Esophagus muscularis mucosa (tissue), 4 donors: Measurements from ENCODE around the gene PHACTR1. TPM values are rescaled to one million over a fixed set of nuclear protein-coding genes. Genes with fewer than 3 reads are reported as not detected.
"Not testable (repeated sequence)": the region's sequence is repeated elsewhere in the genome, so short reads cannot be mapped to it uniquely, and the experiment has no call there.

Experiments used
- DNase-seq: peaks from one replicate; pipeline ENCODE4 v3.0.0-alpha.2; 2017; ENCODE audit errors: extremely low spot score
- H3K27ac ChIP-seq, 4 donors: fragments of 200-600 bp; sonication (generic); replicated peaks in 1 of 4; 1 replicate in 3 of 4; 2 replicates in 1 of 4; pipeline ENCODE4 v1.5.1; 2016 to 2019; ENCODE audit warnings: mild to moderate bottlenecking in 1 of 4
- H3K27me3 ChIP-seq, 4 donors: fragments of 200-600 bp; sonication (generic); one replicate each; pipeline versions ENCODE4 v1.5.1 to v1.6.0; 2016 to 2019
- H3K36me3 ChIP-seq, 4 donors: fragments of 200-600 bp; sonication (generic); one replicate each; pipeline ENCODE4 v1.5.1; 2016 to 2019
- H3K4me1 ChIP-seq, 4 donors: fragments of 200-600 bp; sonication (generic); one replicate each; pipeline ENCODE4 v1.5.1; 2016 to 2019
- H3K4me3 ChIP-seq, 4 donors: fragments of 200-600 bp; sonication (generic); 1 replicate in 2 of 4; 2 replicates in 2 of 4; pipeline ENCODE4 v1.5.1; 2016 to 2019; ENCODE audit warnings: mild to moderate bottlenecking in 4 of 4, moderate library complexity in 1 of 4
- H3K9me3 ChIP-seq, 4 donors: fragments of 200-600 bp; sonication (generic); 1 replicate in 3 of 4; 2 replicates in 1 of 4; pipeline ENCODE4 v1.5.1; 2016 to 2019
- CTCF ChIP-seq, 3 experiments: fragments of 200-600 bp in 2 of 3; fragments of 450-650 bp in 1 of 3; sonication (generic) in 2 of 3; IDR thresholded peaks; one replicate each; pipeline ENCODE4 v1.5.1; 2017 to 2019; ENCODE audit warnings: antibody characterized with exemption in 3 of 3, mild to moderate bottlenecking in 2 of 3, moderate library complexity in 1 of 3
- EP300 ChIP-seq: sonication (generic); formaldehyde crosslinking; IDR thresholded peaks from one replicate; pipeline ENCODE4 v1.6.1; 2017; ENCODE audit warnings: antibody characterized with exemption
- POLR2A ChIP-seq: fragments of 450-650 bp; IDR thresholded peaks from one replicate; pipeline ENCODE4 v1.6.1; 2017; ENCODE audit warnings: antibody characterized with exemption, moderate library complexity, mild to moderate bottlenecking, low read depth
- POLR2AphosphoS5 ChIP-seq, 2 donors: sonication (generic); formaldehyde crosslinking; IDR thresholded peaks; one replicate each; pipeline ENCODE4 v1.6.1; 2017; ENCODE audit warnings: antibody characterized with exemption in 2 of 2
- WGBS: methylation state at CpG from one replicate; pipeline ENCODE4 v1.1.5; 2018; 5-methylcytosine and 5-hydroxymethylcytosine counted together
- intact Hi-C: fragments of 100-400 bp; cut with DNase I; formaldehyde crosslinking; loops from one replicate; pipeline ENCODE4 v1.15.1; 2023
- total RNA-seq, 4 donors: library from RNA; depleted of rRNA; stranded (reverse); fragments of >200 nt; gene quantifications; one replicate each; pipeline versions ENCODE4 v1.1.0 to v1.2.1, GENCODE V29; 2016

The PHACTR1 gene
- total RNA-seq, 4 donors from 2014 or later, result 0.83 to 4.2 (median 3.1) TPM

GRCh38 chr6:13318821-13319220, 602.3 kb downstream of the PHACTR1 start:
- no peak overlapping the region for H3K4me3 ChIP-seq
- no peak overlapping the region for H3K27ac ChIP-seq
- peak; percentile 26 for DNase-seq
- intact Hi-C loops, result no loop called here
- 96% methylated on average over 2 of the region's 2 CpGs for WGBS
- no peak for TF ChIP-seq EP300
- TF ChIP-seq CTCF (IDR thresholded peaks at IDR 0.05), result no peak
- no peaks in the 10 kb centered on the region for H3K9me3 ChIP-seq
- no peaks in the 10 kb centered on the region for H3K27me3 ChIP-seq
- H3K36me3 ChIP-seq, result peaks cover 71 to 99% (median 91%) of the 10 kb centered on the region in 4 donors
- H3K4me1 ChIP-seq, result no peaks in the 10 kb centered on the region

- Histone ChIP-seq H3K4me1 (no peaks in the 10 kb centered on the region), H3K27ac (no peak overlapping the region), H3K36me3 (peaks cover 60 to 99% (median 89%) of the 10 kb centered on the region in 4 donors), H3K4me3 (no peak overlapping the region), H3K27me3 (no peaks in the 10 kb centered on the region), H3K9me3 (no peaks in the 10 kb centered on the region)
- WGBS, result 94% methylated on average over 5 of the region's 5 CpGs
- intact Hi-C loops, result no loop called here
- TF ChIP-seq POLR2AphosphoS5 (IDR thresholded peaks at IDR 0.05) (no peak), EP300 (no peak), POLR2A (no peak), CTCF (IDR thresholded peaks at IDR 0.05) (no peak)
- DNase-seq, result peak; percentile 42
These were observed 603.5 kb downstream of the PHACTR1 start for GRCh38 chr6:13319891-13320564.

GRCh38 chr6:13326031-13326586, 609.5 kb downstream of the PHACTR1 start:
- H3K27ac ChIP-seq, DNase-seq, H3K4me3 ChIP-seq, H3K27me3 ChIP-seq, intact Hi-C loops, H3K9me3 ChIP-seq: not testable (repeated sequence)
- Histone ChIP-seq H3K36me3 (peaks cover 12 to 47% (median 39%) of the 10 kb centered on the region in 4 donors), H3K4me1 (peaks cover 13 to 20% (median 17%) of the 10 kb centered on the region in 4 donors)
- WGBS, result 91% methylated on average over 3 of the region's 3 CpGs

- peak overlapping the region; percentile 76 to 85 (median 79) for H3K4me3 ChIP-seq
- no peaks in the 10 kb centered on the region for H3K27me3 ChIP-seq
- H3K9me3 ChIP-seq, result no peaks in the 10 kb centered on the region
- H3K4me1 ChIP-seq, result peaks cover 13 to 20% (median 17%) of the 10 kb centered on the region in 4 donors
- H3K27ac ChIP-seq, result peak overlapping the region; percentile 88 to 93 (median 90)
- peak; percentile 89 for DNase-seq
- peaks cover 6 to 32% (median 24%) of the 10 kb centered on the region in 4 donors for H3K36me3 ChIP-seq
- WGBS, result under 1% methylated on average over 10 of the region's 10 CpGs
- TF ChIP-seq CTCF (IDR thresholded peaks at IDR 0.05) (no peak), EP300 (no peak), POLR2AphosphoS5 (IDR thresholded peaks at IDR 0.05) (no peak), POLR2A (no peak)
- intact Hi-C loops, result no loop called here
These were observed 611.1 kb downstream of the PHACTR1 start for GRCh38 chr6:13327691-13328075.

- Histone ChIP-seq H3K36me3 (peaks cover 6 to 27% (median 19%) of the 10 kb centered on the region in 4 donors), H3K9me3 (no peaks in the 10 kb centered on the region), H3K4me1 (peaks cover 13 to 20% (median 17%) of the 10 kb centered on the region in 4 donors), H3K27ac (peak within 1 kb of the TSS; percentile 88 to 93 (median 90)), H3K27me3 (no peaks in the 10 kb centered on the region), H3K4me3 (peak within 1 kb of the TSS; percentile 76 to 85 (median 79))
- intact Hi-C loops, result no loop called here
- 1% methylated on average over 16 of the region's 63 CpGs for WGBS
- TF ChIP-seq CTCF (IDR thresholded peaks at IDR 0.05) (peak in 1 of 3 experiments; percentile 27), EP300 (no peak), POLR2A (peak; percentile 65), POLR2AphosphoS5 (IDR thresholded peaks at IDR 0.05) (peak; percentile 94 to 95)
- DNase-seq, result peak; percentile 97
These were observed 611.7 kb downstream of the PHACTR1 start, which contains the start of gene TBC1D7 for GRCh38 chr6:13328076-13328874. Gene TBC1D7, minus strand, starts transcription at chr6:13328537. Its CDS starts 1,639 bp downstream, at chr6:13326898.
